PFSK-1 (cell line): ENCODE data around the gene TRMU.

ENCODE experiments used
- FOXP2 ChIP-seq: optimal IDR thresholded peaks from 2 replicates; pipeline ENCODE3; 2011; ENCODE audit warnings: borderline replicate concordance, control low read depth, inconsistent platforms; ENCODE audit not compliant: insufficient read depth; ENCODE audit errors: extremely low read length, extremely low read depth
- POLR2AphosphoS5 ChIP-seq: IDR thresholded peaks from 2 replicates; pipeline ENCODE4 v1.6.1; 2012; ENCODE audit warnings: low read depth, mild to moderate bottlenecking, control low read depth, low read length, moderate library complexity
- SIN3A ChIP-seq: IDR thresholded peaks from 2 replicates; pipeline ENCODE4 v1.6.1; 2012; ENCODE audit warnings: mild to moderate bottlenecking, low read length, moderate library complexity, borderline replicate concordance; ENCODE audit not compliant: insufficient read depth
- TAF1 ChIP-seq: IDR thresholded peaks from 2 replicates; pipeline ENCODE4 v1.6.1; 2012; ENCODE audit warnings: low read length, control low read depth, borderline replicate concordance; ENCODE audit not compliant: insufficient read depth
- TF ChIP-seq, protein P1 (sequence below), 2 experiments: IDR thresholded peaks; 2 replicates each; pipeline versions ENCODE4 v1.6.1 to v1.8.0; 2011 to 2012; ENCODE audit warnings: low read depth in 2 of 2, low read length in 2 of 2, control low read depth in 1 of 2, inconsistent platforms in 1 of 2, mild to moderate bottlenecking in 1 of 2, moderate library complexity in 1 of 2; ENCODE audit not compliant: insufficient read depth in 1 of 2

DNA sequence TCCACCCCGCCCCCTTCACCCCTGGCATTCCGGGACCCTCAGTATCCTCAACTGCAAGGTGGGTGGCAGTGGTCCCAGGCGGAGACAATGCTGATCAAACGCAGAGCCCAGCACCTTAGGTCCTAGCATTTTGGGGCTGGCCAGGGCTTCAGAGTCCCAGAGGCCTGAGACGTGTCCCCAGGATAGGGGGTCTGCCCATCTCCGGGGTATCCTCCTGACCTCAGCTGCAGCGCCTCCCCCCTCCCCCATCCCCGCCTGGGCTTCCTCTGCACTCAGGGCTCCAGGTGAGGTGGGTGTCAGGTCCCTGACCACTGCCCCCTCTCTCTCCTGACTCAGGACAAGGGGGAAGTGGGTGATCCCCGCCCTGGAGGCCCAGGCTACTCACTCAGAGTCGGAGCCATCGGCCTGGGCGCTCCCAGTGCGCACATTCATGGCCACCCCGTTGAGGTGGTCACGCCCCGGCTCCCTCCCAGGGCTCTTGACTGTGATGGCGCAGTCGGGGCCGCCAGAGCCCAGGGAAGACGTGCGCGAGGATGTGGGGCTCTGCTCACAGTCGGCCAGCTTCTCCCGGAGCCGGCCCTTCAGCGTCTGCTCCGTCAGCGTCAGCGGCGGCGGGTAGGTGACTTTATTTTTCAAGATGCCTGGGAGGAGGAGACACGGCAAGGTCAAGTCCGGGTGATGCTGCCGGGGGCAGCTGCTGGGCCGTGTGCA lies 28.3 kb downstream of the TRMU start:
- TF ChIP-seq, protein P1, sequence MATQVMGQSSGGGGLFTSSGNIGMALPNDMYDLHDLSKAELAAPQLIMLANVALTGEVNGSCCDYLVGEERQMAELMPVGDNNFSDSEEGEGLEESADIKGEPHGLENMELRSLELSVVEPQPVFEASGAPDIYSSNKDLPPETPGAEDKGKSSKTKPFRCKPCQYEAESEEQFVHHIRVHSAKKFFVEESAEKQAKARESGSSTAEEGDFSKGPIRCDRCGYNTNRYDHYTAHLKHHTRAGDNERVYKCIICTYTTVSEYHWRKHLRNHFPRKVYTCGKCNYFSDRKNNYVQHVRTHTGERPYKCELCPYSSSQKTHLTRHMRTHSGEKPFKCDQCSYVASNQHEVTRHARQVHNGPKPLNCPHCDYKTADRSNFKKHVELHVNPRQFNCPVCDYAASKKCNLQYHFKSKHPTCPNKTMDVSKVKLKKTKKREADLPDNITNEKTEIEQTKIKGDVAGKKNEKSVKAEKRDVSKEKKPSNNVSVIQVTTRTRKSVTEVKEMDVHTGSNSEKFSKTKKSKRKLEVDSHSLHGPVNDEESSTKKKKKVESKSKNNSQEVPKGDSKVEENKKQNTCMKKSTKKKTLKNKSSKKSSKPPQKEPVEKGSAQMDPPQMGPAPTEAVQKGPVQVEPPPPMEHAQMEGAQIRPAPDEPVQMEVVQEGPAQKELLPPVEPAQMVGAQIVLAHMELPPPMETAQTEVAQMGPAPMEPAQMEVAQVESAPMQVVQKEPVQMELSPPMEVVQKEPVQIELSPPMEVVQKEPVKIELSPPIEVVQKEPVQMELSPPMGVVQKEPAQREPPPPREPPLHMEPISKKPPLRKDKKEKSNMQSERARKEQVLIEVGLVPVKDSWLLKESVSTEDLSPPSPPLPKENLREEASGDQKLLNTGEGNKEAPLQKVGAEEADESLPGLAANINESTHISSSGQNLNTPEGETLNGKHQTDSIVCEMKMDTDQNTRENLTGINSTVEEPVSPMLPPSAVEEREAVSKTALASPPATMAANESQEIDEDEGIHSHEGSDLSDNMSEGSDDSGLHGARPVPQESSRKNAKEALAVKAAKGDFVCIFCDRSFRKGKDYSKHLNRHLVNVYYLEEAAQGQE (IDR thresholded peaks at IDR 0.05; ENCODE audit: insufficient read depth in 1 of 2, low read depth in 2 of 2, low read length in 2 of 2): no peak
- no peak for TF ChIP-seq SIN3A
- no peak for TF ChIP-seq POLR2AphosphoS5
- TF ChIP-seq TAF1: no peak
- TF ChIP-seq FOXP2: no peak
